Left colon (tissue), 2 donors: ENCODE results near the gene RIN2. TPM values are rescaled to one million over a fixed set of nuclear protein-coding genes. Genes with fewer than 3 reads are reported as not detected.

Experiments
- ATAC-seq: fragments of 200-7000 bp; cut with Tn5 transposase; one replicate; pipeline ENCODE4 v1.9.1; 2020; ENCODE audit warnings: mild to moderate bottlenecking, moderate library complexity
- DNase-seq, 2 donors: peaks; one replicate each; pipeline ENCODE4 v3.0.0-alpha.2; 2020
- intact Hi-C, 2 donors: fragments of 100-400 bp; cut with DNase I in 1 of 2; cut with micrococcal nuclease in 1 of 2; formaldehyde crosslinking; loops; one replicate each; pipeline versions ENCODE4 v1.11.2 to v1.14.0; 2022; cut with DNase I, micrococcal nuclease
- total RNA-seq, 2 donors: library from RNA; stranded (reverse); fragmentation: NEBNext Ultra II Directional; extraction: Animal tissue kit (Norgen Biotek cat#: 25700); gene quantifications; one replicate each; pipeline ENCODE4 v1.2.1, GENCODE V29; 2021
- donor health status: DM: no; HTN: no; CAD: no.
- donor health status: DM: yes; HTN: yes; CAD: no.

Gene RIN2
- total RNA-seq, 2 donors from 2014 or later, result 72.3 to 97.8 TPM

- intact Hi-C loops, result no loop called here
- DNase-seq (peak; percentile 69 to 75), ATAC-seq (peak; percentile 26)
These were observed 658 bp downstream of the RIN2 start for GRCh38 chr20:19758501-19759331.

DNA sequence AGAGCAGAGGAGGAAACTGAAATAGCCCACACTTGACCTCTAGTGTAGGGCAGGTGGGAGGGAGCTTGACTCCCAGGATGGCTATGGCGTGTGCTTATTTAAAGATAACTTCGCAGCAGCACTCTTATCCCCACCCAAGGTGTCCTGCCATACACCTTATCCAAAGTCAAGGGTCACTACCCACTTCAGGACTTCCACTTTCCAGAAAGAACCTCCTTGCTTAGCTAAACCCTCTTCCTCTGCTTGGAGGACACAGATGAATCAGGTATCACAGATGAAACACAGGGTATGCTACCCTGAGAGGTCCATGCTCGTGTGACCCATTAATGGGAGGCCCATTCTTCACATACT, 2.3 kb downstream of the RIN2 start:
- no peak for DNase-seq
- ATAC-seq, result no peak
- intact Hi-C loops, result no loop called here

DNA sequence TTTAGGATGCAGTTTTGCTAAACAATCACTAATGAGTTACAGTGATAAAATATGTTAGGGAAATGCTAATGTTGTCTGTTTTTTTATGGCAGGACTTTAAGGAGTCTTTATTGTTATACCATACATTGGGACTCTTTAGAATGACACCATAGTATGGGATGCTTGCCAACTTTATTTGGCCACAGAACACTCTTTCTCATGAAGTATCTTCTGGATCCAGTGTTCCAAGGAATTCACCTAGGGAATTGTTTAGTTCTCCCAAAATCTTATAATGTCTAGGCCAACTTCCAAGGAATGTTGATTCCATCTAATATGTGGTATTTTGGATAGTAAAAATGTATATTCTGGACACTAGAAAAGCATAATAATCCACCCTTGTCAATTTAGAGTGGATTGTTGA, 3.3 kb downstream of the RIN2 start:
- ATAC-seq (no peak), DNase-seq (no peak)
- intact Hi-C loops, result no loop called here

- DNase-seq (no peak), ATAC-seq (no peak)
- intact Hi-C loops, result no loop called here
These were observed 3.8 kb downstream of the RIN2 start for GRCh38 chr20:19761841-19762240.

GRCh38 chr20:19764207-19764606, 6.1 kb downstream of the RIN2 start:
- DNase-seq (no peak), ATAC-seq (peak; percentile 32)
- intact Hi-C loops, result no loop called here

DNA sequence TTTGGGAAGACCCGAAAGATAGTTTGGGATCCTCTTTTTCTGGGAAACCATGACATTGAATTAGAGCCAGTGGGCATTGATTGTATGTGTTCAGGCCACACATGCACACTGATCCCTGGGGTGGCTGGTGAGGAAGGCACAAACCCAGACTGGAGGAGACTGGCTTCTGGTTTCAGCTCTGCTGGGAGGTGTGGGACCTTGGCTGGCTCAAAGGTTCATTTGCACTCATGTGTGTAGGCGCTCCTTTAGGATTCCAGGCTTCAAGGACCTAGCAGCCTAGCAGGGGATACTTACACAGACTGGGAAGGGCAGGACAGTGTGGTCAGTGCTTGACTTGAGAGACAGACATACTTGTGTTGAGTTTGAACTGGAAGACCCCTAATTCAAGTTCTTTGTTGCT, 7.2 kb downstream of the RIN2 start:
- peak; percentile 36 for ATAC-seq
- intact Hi-C loops, result no loop called here

DNA sequence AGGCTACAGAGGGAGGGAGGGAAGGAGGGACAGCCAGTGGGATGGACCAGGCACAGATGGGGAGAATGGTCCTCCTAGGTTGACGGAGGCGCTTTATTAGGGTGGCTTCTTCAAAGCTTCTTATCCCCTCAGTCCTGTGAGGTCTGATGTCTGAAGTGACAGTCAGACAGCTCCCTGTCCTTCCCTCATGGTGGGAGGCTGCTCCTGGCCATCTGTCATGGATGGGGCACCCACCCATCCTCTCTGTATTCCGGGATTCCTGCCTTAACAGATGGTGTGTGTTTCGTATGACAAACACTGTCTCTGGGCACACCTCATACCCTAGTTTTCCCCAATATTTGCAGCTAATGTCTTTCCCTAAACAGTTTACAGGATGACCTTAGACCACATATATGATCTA, 7.9 kb downstream of the RIN2 start:
- DNase-seq (no peak), ATAC-seq (no peak)
- intact Hi-C loops, result no loop called here

More for the DNA sequence above, 7.2 kb downstream of the RIN2 start:
- no peak for DNase-seq

- DNase-seq (no peak), ATAC-seq (no peak)
- intact Hi-C loops, result no loop called here
These were observed 9.0 kb downstream of the RIN2 start for GRCh38 chr20:19767070-19767469.

- intact Hi-C loops, result no loop called here
- DNase-seq, result no peak
- no peak for ATAC-seq
These were observed 10.3 kb downstream of the RIN2 start for GRCh38 chr20:19768325-19768842.

DNA sequence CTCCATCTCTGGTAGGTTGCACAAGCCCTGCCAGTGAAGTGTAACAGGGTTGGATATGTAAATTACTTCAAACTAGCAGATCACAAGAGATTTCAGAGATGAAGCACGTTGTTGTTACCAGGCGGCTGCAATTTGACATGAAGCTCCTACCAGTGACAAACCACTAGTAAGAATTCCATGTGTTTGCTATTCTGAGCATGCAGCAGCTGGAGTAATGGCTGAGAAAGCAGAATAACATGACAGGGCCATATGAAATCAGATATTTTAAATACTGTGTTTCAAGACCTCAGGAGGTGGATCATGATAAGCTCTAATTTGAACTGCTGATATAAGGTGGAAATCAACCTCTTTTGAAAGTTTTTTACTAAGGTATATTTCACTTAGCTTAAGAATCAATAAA, 11.4 kb downstream of the RIN2 start:
- ATAC-seq (no peak), DNase-seq (no peak)
- intact Hi-C loops, result no loop called here

- intact Hi-C loops, result no loop called here
- no peak for DNase-seq
- ATAC-seq, result no peak
These were observed 12.3 kb downstream of the RIN2 start for GRCh38 chr20:19770375-19770774.

GRCh38 chr20:19771031-19771430, 13.0 kb downstream of the RIN2 start:
- intact Hi-C loops, result no loop called here
- ATAC-seq (no peak), DNase-seq (no peak)

DNA sequence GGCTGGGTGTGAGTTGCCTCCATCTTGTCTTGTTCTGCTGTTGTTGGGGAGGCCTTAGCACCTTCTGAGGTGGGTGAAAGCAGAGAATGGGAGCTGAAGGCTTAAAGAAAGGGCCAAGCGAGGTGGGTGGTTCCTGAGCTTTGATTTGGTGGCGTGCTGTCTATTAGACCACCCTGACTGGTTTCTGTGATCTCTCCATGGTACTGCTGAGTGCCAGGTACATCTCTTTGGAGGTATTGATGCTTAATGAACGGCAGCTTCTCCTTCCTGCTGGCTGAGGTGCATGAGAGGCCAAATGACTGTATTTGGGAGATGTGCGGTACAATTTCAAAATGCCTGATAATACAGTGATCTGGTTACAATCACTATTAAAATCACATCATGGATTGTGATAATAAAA, 15.4 kb downstream of the RIN2 start:
- ATAC-seq (no peak), DNase-seq (no peak)
- intact Hi-C loops, result no loop called here

DNA sequence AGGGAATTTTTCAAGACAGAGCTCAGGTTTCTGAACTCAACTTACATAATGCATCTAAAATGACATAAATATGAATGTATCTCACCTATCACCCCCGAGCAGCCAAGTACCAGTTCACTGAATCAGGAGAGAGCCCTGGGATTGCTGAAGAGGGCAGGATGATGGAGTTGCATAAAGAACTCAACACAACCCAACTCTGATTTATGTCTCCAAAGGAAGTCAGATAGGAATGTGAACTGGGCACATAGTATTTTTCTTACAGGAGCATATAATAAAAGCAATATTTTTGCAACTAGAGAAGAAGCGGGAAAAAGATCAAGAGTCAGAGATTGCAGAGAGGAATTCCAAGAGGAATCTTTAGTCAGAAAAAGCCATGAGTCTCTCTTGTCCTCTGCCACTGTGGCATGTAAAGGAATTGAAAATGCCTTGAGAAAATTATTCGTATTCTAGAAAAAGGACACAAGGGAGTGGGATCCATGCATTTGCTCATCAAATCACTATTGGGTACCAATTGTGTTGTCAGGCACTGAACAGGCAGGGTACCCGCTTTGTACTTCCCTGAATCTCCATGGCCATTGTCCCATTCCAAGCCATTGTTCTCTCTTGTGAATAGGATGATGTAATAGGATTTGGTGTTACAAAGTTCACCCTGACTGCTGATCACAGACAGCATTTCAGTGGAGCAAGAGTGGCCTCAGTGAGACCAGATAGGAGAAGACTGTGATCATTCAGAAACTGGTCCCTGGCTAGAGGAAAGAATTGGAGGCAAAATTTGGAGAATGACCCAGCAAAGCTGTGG, 16.3 kb downstream of the RIN2 start:
- intact Hi-C loops, result no loop called here
- ATAC-seq (peak; percentile 61), DNase-seq (no peak)

GRCh38 chr20:19775353-19776253, 17.5 kb downstream of the RIN2 start:
- ATAC-seq (peak; percentile 94), DNase-seq (peak; percentile 63 to 68)
- intact Hi-C loops, result no loop called here

DNA sequence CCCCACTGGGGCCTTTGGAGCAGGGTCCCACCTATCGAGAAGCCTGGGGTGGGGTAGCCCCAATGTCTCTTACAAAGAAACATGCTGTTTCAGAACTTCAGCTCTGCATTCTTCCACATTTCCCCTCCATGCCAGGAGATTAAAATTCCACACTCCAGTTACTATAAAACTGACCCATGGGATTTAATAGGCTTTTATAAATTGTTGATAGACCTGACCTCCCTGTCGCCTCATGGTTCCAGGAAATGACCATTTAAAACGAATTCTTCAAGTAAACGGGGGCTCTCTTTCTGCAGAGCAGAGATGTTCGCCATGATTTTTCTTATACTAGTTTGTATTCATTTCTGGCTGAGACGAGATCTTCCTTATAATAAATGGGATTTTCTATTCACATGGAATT, 19.3 kb downstream of the RIN2 start:
- intact Hi-C loops, result no loop called here
- no peak for DNase-seq
- ATAC-seq, result no peak

DNA sequence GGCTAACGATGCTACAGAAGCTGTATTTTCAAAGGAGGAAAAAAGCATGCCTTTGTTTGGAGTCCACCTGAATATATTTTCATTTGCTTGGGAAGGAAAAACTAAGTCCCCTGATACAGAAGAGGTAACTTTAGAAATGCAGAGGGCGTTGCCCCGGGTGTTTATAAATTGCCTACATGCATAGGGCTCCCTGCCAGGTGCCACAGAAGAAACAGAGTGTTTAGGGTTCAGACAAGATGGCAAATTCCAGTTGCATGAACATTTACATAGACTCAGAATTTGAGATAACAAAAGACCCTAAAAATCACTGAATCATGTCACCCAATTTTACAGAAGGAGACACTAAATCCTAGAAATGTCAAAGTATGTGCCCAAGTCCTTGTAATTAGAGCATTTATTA, 19.9 kb downstream of the RIN2 start:
- ATAC-seq, result no peak
- peak in 1 of 2 donors; percentile 33 for DNase-seq

GRCh38 chr20:19778404-19778803, 20.3 kb downstream of the RIN2 start:
- intact Hi-C loops, result no loop called here
- no peak for ATAC-seq
- no peak for DNase-seq

More for the DNA sequence above, 19.9 kb downstream of the RIN2 start:
- intact Hi-C loops, result no loop called here

DNA sequence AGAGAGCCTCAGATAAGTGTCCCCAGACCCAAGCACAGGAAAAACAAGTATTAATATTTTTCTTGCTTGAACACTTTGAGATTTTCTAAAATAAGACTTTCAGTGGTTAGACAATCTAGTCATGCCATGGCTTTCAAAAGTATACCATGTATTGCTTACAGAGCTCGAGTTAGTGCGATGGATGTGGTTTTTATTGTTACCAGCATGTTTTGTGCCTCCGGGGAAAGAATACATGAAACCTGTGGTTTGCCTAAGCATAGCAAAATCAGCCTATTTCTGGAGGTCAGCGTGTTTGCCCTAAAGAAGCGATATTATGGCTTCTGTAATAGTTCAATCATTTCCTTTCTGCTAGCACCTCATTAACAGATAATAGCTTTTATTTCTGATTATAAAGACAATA, 21.6 kb downstream of the RIN2 start:
- DNase-seq, result no peak
- ATAC-seq, result no peak
- intact Hi-C loops, result loop anchor here in 1 of 2 donors (10.0 kb wide), 1 partner anchor 85 kb away; no protein-coding TSS in a partner anchor
